NCI-H1048 (cell line): ENCODE results near the gene TRIB2.

Source experiments
- DNase-seq: peaks from one replicate; lab custom pipeline; 2025; lab: John Stamatoyannopoulos, UW

TRIB2 gene

GRCh38 chr2:12700989-12701388 lies 15.7 kb upstream of the TRIB2 start:
- no peak for DNase-seq

- DNase-seq: no peak
Observed at GRCh38 chr2:12701786-12702167, 15.0 kb upstream of the TRIB2 start.

DNA sequence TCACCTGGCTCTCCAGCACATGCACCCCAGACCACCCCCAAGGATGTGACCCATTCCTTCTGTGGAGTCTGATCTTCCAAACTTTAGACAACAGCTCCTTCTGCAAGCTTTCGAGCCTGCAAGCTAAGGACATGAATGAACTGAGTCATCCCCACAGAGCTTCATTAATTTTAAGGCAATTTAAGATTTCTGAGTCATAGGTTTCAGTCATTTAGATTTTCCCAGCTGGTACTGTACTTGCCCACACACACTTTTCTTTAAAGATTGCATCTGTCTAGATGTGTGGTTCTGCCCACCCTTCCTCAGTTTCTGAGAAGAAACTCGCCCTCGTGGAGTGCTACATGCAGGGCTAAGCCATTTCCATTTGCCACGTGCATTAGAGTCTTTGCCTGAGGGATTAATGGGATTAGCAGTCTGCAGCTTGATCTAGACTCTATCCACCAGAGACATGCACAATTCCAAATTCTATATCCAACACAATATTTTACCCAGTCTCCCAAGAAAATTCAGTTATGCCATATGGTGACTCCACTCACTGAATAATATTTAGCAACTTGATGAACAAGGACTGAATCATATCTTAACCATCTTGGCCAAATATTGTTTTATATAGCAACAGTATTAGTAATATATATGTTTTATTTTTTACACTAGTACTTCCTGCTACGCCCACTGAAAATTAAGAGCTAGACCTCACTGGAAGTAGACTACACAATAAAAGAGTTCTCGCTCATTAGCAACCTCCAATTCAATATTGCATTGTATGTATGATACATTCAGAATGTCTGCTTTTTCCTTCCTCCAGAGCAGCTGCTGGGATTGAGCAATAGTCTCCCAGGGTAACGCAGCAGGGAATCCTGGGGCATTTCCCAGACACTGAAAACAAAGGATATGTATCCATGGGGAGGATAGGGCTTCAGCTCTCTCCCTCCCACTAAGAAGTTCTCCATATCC lies 14.3 kb upstream of the TRIB2 start:
- no peak for DNase-seq

- no peak for DNase-seq
Observed at GRCh38 chr2:12704378-12704777, 12.4 kb upstream of the TRIB2 start.

- DNase-seq: no peak
Observed at GRCh38 chr2:12705230-12705629, 11.5 kb upstream of the TRIB2 start.

DNA sequence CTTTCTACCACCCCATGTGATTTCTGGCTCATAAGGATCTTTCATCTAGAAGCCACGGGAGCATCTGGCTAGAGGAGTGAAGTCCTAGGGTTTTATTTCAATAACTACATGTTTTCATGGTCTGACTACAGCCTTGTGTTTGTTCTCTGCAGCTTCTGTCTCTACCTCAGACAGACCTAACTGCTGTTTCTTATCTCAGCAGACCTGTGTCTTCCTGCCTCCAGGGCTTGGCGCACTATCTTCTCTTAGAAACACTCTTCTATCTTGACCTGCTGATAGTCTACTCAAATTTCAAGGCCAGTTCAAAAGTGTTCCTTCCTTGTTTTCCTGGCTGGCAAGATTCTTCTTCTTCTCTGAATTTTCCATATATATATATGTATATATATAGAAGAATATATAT lies 11.0 kb upstream of the TRIB2 start:
- no peak for DNase-seq

DNA sequence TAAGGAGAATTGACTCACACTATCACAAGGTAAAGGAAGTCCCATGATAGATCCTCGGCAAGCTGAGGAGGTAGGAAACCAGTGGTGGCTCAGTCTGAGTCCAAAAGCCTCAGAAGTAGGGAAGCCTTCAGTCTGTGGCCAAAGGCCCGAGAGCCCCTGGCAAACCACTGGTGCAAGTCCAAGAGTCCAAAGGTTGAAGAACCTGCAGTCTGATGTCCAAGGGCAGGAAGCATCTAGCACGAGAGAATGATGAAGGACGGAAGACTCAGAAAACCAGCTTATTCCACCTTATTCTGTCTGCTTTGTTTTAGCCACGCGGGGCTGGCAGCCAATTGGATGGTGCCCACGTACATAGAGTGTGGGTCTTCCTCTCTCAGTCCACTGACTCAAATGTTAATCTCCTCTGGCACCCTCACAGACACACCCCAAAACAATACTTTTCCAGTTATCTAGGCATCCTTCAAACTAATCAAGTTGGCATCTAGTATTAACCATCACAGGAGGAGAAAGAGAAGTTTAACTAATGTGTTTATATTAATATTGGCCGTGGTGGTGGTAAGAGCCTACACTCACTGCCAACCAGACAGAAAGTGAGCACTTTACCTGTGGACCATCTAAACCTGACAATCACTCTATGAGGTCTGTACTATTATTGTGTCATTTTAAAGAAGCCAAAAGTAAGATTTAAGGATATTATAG lies 8.1 kb upstream of the TRIB2 start:
- DNase-seq: no peak

DNA sequence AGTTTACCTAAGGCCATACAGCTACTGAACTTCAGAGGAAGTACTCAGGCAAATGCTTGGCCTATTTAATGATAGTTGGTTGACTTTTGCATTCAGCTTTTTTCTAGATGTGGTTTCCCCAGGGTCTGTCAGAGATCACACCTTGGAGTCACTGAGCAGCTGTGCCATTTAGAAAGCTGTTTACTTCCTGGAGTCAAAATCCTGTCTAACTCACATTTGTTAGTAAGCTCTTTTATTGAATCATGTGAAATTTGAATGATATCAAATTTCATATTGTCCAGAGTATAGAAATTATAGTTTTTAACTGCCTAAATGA lies 7.6 kb upstream of the TRIB2 start:
- no peak for DNase-seq

DNA sequence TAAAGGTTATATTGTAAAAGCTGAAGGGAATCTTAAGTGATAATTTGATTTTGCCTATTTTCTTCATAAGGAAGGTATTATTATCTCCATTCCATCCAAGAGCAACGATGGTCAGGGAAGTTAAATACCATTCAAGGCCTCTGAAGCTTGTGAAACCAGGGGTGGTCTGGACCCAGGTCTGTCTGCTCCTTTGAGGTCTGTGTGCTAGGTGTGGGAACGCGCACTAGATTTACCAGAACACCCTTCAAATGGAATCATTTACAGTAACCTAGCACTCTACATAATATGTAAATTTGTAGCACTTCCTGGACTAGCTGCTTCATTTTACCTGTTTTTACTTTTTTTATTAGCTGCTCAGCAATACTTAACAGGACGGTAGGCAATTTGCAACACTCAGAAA lies 6.4 kb upstream of the TRIB2 start:
- DNase-seq: no peak

DNA sequence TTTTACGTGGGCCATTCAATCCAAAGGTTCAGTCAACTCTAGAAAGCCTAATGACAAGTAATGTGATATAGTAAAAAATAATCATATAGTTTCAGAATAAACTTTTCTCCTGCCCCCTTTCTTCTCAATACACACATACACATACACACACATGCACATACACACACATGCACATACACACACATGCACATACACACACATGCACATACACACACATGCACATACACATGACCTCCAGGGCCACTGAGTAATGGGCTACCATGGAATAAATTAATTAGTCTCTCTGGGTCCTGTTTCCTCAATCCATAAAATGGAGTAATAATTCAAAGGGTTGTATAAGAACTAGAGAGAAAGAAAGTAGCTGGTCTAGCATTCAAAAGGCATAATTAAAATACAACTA lies 5.4 kb upstream of the TRIB2 start:
- DNase-seq: no peak

DNA sequence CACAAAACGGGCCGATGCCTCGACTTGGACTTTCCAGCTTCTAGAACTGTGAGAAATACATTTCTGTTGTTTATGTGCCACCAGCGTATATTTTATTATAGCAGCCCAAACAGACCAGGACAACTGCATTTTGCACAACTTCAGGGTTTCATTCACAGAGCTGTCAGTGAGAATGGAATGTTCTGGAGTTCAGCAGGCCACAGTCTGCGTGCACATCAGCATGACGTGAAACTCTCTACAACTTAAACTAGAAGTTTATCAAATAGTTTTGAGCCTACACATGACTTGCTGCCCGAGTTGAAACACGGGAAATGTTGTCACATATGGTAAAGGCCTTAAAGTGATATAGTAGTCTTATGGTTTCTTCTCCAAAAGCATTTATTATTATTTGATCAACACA lies 3.9 kb upstream of the TRIB2 start:
- DNase-seq: no peak

DNA sequence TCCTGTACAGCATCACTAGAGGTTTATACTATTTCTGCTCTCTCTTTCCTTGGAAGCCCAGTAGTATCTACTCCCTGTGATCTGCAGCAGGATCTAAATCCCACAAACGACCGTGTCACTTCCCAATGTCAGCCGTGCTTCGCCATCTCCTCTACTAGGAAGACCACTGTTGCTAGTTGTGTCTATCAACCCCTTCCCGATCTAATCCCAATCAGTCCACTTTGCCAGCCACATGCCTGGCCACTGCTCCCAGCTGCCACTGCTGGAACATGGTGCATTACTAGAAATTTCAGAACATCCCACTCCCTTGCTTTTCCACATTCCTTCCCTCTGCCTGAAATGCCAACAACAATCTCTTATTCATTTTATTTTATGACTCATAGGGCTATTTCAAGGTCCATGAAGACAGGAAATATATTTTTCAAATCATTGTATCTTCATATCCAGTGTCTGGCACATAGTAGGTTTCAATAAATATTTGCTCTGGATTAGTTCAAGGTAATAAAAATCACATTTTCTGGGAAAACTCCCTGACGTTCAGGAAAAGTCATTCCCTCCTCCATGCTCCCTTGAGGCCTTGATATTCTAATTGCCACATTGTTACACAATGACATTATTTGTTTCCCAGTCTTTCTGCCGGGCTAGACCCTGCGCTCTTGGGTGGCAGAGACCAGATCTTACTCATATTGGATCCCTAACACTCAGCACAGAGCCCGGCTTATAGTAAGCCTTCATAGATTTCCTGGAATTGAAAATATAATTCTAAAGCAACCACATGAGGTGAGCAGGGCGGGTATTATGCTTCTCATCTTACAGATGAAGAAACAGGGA lies 2.1 kb upstream of the TRIB2 start:
- DNase-seq: no peak

- no peak for DNase-seq
Observed at GRCh38 chr2:12715258-12716031, 1.3 kb upstream of the TRIB2 start.

DNA sequence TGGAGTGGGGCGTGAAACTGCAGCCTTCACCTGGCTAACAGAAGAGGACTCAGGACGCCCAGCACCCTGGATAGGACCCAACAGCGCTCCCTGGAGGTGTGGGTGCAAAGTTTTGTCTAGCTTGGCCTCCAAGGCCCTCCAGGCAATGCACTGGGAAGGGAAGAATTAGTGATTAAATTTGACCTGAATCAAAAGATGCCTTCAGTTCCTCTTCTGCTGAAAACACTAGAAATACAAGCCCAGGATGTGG lies 779 bp upstream of the TRIB2 start:
- no peak for DNase-seq

DNA sequence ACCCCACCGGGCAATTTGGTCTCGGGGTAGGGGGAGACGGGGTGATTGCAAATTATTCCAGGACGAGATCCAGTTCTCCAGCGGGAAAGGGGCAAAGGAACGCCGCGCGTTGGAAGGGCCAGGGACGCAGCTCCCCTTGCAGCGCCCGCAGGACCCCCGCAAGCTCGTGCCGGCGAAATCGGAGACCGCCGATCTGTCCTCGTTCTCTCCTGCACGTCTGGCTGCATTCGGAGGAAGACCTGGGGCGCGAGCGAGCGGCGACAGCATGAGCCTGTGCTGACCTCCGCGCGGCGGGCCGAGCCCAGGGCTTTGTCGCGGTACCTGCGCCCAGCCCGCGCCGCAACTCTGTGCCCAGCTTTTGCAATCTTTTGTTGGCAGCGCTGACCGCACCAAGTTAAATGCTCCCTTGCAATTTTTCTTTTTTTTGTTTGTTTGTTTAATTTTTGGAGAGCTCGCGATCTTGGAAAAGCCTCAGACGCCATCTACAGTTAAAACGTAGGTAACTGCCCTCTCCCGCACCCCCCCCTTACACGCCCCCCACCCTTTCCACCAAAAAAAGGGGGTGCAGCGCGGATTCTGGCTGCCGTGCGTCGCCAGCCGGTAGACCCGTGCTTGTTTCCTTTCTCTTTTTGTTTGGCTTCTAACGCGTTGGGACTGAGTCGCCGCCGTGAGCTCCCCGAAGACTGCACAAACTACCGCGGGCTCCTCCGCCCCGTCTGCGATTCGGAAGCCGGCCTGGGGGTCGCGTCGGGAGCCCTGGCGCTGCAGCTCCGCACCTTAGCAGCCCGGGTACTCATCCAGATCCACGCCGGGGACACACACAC lies 667 bp downstream of the TRIB2 start:
- no peak for DNase-seq

DNA sequence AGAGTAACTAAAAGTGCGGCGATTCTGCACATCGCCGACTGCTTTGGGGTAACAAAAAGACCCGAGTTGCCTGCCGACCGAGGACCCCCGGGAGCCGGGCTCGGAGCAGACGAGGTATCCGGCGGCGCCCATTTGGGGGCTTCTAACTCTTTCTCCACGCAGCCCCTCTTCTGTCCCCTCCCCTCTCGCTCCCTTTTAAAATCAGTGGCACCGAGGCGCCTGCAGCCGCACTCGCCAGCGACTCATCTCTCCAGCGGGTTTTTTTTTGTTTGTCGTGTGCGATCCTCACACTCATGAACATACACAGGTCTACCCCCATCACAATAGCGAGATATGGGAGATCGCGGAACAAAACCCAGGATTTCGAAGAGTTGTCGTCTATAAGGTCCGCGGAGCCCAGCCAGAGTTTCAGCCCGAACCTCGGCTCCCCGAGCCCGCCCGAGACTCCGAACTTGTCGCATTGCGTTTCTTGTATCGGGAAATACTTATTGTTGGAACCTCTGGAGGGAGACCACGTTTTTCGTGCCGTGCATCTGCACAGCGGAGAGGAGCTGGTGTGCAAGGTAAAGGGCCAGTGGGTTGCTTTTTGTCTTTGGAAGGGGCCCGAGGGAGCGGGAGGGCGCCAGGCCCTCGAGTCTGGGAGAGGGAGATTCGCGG lies 1.4 kb downstream of the TRIB2 start:
- DNase-seq: no peak

- DNase-seq: no peak
Observed at GRCh38 chr2:12718711-12719399, 2.1 kb downstream of the TRIB2 start.

- no peak for DNase-seq
Observed at GRCh38 chr2:12719400-12720277, 2.9 kb downstream of the TRIB2 start.

- no peak for DNase-seq
Observed at GRCh38 chr2:12720278-12720620, 3.5 kb downstream of the TRIB2 start.
